NCI-H1105 treated with DMSO at 0.1 percent for 48 hours (cell line): ENCODE results near the gene TTLL7.

Experiments used
- DNase-seq: peaks from one replicate; lab custom pipeline; 2025; lab: John Stamatoyannopoulos, UW

TTLL7 gene, protein sequence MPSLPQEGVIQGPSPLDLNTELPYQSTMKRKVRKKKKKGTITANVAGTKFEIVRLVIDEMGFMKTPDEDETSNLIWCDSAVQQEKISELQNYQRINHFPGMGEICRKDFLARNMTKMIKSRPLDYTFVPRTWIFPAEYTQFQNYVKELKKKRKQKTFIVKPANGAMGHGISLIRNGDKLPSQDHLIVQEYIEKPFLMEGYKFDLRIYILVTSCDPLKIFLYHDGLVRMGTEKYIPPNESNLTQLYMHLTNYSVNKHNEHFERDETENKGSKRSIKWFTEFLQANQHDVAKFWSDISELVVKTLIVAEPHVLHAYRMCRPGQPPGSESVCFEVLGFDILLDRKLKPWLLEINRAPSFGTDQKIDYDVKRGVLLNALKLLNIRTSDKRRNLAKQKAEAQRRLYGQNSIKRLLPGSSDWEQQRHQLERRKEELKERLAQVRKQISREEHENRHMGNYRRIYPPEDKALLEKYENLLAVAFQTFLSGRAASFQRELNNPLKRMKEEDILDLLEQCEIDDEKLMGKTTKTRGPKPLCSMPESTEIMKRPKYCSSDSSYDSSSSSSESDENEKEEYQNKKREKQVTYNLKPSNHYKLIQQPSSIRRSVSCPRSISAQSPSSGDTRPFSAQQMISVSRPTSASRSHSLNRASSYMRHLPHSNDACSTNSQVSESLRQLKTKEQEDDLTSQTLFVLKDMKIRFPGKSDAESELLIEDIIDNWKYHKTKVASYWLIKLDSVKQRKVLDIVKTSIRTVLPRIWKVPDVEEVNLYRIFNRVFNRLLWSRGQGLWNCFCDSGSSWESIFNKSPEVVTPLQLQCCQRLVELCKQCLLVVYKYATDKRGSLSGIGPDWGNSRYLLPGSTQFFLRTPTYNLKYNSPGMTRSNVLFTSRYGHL

DNA sequence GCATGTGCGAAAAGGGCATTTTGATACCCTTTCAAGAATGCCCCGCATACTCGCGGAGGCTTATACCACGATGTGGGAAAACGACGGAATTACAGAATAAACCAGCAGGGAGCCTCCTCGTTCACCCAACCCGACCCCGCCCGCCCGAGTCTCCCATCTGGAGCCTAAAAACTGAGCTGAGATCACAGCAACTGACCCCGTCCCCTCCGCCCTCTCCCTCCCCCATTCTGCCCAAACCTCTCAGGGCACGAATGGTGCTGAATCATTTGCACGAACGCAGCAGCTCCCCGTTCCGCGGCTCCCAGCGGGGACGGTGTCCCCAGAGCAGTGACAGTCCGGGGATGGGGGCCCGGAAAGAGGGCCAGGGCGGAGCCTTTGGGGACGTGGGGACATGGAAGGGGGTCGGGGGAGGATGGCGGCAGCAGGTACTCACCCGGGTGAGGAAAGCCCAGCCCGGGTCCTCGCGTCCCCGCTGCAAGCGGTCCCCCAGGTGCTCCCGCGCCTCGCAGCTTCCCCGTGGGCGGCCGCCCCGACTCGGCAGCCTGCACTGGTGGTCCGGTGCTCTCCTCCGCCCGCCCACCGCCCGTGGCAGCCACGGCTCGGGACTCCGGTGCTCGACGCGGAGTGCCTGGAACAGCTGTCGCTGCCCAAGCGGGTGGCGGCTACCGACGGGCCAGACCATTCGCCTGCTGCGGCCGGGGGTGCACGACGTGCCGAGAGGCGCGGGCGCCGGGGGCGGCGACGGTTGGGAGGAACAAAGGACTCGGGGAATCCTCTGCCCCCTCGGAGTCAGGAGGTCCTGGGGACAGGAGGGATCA lies at the start of gene TTLL7:
Gene TTLL7, minus strand, starts transcription at position 635 of the 818 bp plus-strand sequence. CDS start 46,921 bp downstream, outside the sequence.
- DNase-seq, result peak; percentile 96

DNA sequence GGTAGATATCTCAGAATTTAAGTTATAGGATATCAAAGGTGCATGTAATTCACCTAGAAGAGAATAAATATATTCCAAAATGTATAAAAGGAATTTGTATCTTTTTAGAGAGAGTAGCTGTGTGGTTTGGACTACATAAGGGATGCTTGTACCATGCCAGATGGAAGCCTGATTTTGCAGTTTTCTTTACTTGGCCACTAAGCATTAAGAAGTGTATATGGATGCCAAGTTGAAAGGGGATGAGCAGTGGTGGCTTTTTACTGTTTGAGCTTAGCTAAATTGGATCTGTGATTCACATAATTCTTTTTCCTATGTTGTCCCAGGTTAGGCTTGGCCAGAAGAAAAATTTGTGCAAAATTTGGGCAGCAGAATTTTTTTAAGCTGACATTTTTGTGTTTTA lies 43.5 kb upstream of the TTLL7 start:
- DNase-seq, result no peak

DNA sequence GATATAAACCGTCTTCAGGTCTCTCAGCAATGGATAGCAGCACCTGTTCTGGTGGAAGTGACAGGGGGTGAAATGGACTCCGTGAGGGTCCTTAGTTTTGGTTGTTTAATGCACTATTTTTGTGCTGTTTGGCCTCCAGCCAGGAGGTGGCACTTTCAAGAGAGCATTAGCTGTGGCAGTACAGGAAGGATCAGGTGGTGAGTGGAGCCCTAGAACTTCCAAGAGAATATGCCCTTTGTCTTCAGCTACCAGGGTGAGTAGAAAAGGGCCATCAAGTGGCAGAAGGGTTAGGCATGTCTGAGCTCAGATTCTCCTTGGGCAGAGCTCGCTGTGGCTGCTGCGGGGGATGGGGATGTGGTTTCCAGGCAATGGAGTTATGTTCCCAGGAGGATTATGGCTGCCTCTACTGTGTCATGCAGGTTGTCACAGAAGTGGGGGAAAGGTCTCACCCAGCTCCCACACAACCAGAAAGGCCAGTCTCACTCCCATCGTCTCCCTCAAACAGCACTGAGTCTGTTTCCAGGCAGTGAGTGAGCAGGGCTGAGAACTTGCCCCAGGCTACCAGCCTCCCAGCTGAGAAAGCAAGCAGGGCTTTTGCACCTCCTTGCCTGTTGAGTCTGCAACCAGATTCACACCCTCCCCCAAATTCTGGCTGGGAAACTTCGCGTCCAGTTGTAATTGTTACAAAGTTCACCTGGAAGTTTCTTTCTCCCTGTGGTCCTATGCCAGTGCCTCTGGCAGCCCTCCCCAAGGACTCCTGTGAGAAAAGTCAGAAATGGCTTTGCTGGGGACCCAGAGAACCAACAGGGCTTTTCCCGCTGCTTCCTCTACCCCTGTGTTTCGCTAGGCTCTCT lies 39.1 kb upstream of the TTLL7 start:
- no peak for DNase-seq

DNA sequence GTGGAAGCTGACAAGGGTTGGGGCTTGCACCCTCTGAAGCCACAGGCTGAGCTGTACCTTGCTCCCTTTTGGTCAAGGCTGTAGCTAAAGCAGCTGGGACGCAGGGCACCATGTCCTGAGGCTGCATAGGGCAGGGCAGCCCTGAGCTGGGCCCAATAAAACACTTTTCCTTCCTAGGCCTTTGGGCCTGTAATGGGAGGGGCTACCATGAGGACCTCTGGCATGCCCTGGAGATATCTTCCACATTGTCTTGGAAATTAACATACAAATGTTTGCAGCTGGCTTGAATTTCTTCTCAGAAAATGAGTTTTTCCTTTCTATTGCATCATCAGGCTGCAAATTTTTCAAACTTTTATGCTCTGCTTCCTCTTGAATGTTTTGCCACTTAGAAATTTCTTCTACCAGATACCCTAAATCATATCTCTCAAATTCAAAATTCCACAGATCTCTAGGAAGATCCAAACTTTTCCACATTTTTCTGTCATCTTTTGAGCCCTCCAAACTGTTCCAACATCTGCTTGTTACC lies 32.9 kb upstream of the TTLL7 start:
- DNase-seq, result no peak

DNA sequence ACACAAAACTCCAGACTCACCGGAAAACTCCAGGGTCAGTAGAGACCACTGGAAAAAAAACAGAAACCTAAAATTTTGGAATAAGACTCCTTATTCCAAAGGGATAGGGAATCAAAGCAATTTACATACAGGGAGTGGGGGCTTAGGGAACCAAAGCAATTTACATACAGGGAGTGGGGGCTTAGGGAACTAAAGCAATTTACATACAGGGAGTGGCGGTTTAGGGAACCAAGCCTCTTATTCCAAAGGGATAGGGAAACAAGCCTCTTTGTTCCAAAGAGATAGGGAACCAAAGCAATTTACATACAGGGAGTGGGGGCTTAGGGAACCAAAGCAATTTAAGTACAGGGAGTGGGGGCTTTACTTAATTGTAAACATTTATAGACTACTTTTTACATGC lies 28.4 kb upstream of the TTLL7 start:
- DNase-seq, result no peak

DNA sequence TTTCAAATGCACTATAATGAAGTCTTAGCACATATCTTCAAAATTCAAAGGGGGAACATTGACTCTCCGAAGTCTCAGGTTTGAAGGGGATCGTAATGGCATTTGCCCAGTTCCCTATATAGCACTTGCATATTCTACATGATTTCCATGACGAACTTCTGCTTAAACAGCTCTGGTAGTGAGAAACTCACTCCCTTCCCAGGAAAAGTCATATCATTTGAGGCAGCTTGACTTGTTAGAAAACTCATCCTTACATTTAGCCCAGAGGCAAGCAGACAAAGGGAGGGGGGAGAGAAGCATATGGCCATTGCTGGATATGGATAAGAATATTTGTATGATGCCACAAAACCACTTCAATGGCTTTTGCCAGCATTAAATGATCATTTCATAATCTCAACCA lies 27.0 kb upstream of the TTLL7 start:
- no peak for DNase-seq

DNA sequence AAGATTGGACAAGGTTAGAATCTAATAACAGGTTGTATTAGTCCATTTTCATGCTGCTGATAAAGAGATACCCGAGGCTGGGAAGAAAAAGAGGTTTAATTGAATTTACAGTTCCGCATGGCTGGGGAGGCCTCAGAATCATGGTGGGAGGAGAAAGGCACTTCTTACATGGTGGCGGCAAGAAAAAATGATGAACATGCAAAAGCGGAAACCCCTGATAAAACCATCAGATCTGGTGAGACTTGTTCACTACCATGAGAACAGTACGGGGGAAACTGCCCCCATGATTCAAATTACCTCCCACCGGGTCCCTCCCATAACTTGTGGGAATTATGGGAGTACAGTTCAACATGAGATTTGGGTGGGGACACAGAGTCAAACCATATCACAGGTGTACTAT lies 22.9 kb upstream of the TTLL7 start:
- DNase-seq, result no peak

DNA sequence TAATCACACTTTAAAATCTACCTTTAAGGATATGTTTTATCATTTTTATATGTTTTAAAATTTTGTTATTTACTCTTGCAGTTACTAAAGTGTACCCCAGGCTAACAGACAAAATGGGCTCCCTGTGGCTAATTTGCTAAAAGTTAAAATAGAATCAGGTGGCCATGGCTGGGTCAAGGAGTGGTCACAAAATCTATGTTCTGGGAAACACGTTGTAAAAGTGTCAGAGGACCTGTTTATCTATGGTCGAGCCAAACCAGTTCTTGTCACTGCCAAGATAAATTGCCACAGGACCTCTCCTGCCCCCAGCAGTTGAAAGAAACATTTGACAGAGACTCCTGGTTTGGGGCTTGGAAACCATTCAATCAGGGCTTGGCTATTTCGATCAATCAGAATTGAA lies 21.2 kb upstream of the TTLL7 start:
- DNase-seq, result no peak

DNA sequence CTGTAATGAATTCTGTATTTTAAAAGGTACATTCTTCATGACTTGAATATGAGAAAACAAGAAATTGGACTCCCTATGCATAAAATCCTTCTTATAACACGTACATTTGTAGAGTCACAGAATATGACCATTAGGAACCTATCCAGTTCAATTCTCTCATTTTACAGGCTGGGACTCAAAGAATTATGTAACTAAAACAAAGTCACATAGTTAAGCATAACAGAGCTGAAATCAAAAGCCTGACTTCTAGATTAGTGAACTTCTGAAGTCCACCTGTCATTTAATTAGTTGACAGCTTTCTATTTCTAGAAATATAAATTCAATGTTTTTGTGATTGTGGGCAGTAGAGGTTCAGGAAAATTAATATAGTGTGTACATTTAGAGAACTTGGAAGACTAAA lies 20.3 kb upstream of the TTLL7 start:
- DNase-seq, result no peak

DNA sequence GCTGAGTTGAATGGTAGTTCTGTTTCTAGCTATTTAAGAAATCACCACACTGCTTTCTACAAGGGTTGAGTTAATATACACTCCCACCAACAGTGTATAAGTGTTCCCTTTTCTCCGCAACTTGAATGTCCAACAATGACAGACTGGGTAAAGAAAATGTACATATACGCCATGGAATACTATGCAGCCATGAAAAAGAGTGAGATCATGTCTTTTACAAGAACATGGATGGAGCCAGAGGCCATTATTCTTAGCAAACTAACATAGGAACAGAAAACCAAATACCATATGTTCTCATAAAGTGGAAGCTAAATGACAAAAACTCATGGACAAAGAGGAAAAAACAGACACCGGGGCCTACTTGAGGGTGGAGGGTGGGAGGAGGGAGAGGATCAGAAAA lies 14.8 kb upstream of the TTLL7 start:
- no peak for DNase-seq

DNA sequence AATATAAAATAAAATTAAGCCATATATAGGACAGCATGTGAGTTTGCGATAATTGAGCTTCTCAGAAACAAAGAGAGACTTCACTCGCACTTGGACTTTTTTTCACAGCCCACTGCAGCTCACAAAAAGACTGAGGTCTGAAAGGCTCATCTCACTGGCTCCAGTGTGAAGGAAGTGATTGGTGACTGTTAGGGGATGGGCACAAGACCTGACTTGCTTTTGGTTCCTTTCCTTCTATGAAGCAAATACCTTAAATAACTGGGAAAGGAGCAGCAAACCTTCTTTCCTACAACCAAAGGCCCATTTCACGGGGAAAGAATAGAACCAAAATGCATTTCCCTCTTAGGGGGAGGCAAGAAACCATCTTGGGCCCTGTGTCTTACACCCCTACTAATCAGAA lies 13.1 kb upstream of the TTLL7 start:
- DNase-seq, result no peak

DNA sequence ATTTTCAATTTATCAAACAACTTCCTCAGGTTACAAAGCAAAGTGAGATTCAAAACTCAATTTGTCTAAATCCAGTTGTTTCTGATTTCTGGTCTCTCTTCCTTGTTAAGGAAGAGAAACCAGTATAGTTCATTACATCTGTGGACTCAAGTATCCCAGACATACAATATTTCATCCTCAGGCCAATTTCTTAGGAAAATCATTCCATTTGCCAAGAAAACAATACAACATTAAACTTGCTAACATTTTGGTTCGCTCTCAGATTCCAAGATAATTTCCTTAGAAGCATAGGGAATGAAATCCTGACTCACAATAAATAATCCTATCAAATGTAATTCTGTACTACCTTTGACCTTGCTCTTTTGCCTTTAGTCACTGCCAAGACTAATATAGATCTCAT lies 11.2 kb upstream of the TTLL7 start:
- DNase-seq, result no peak

DNA sequence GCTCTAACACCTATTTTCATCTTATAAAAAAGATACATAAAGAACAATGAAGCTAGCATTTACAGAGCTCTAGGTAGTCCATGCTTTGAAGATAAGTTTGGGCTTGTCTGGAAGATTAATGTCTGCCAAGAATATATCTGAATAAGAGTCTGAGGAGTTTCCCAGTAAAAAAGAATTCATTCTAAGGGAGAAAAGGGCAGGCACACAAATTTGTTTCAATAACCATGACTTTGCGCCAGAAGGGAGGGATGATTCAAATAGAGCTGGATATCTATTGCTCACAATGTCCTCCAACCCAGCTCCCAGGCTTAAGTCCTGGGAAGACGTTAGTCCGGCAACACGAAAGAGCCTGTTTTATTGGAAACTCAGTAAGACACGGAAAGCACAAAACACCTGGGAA lies 9.7 kb upstream of the TTLL7 start:
- no peak for DNase-seq

DNA sequence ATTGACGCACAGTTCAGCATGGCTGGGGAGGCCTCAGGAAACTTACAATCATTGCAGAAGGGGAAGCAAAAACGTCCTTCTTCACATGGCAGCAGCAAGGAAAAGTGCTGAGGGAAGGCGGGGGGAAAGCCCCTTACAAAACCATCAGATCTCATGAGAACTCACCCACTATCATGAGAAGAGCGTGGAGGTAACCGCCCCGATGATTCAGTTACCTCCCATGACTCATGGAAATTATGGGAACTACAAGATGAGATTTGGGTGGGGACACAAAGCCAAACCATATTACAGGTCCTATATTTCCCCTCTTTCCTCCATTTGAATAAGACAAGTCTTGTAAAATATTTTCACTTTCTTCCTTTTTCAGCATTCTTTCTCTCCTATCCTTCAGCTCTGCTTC lies 7.7 kb upstream of the TTLL7 start:
- no peak for DNase-seq

DNA sequence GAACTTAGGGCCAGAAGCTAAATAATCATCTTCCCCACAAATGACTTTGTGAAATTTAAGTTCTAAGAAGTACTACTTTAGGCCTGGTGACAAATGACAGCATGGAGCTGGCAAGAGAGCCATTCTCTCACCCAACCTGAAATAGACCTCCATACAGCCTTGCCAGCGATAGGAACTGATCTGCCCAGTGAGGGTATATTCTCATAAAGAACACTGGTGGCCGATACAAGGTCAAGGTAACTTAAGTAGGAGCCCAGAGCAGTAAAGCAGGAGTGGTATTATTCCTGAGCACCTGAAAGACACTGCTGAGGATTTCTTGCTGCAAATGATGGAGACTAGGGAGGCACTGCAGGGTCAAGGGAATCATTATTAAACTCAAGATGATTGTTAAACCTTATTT lies 2.6 kb upstream of the TTLL7 start:
- DNase-seq, result no peak

DNA sequence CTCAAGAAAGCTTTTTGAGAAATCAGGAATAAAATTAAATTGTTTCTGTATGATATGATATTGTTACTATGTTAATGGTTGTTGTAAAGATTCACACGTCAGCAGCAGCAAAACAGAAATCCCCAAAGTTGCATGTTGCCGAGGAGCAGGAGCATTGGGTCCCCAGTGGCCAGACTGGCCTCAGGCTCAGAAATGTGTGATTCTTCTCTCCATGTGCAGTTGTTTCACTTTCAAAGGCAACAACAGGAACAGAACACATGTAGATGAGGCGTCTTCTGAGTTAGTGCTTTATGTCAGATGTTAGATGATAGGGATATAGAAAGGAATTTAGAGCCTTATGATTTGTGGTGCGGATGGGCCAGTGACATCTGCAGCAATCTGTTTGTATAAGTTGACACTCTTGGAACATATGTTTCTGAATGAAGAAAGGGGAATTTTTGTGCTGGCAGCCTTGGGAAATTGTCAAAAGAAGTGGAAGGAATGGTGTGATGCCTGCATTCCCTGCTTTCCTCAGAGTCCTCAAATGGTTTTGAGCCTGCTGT lies 2.1 kb upstream of the TTLL7 start:
- DNase-seq, result no peak

DNA sequence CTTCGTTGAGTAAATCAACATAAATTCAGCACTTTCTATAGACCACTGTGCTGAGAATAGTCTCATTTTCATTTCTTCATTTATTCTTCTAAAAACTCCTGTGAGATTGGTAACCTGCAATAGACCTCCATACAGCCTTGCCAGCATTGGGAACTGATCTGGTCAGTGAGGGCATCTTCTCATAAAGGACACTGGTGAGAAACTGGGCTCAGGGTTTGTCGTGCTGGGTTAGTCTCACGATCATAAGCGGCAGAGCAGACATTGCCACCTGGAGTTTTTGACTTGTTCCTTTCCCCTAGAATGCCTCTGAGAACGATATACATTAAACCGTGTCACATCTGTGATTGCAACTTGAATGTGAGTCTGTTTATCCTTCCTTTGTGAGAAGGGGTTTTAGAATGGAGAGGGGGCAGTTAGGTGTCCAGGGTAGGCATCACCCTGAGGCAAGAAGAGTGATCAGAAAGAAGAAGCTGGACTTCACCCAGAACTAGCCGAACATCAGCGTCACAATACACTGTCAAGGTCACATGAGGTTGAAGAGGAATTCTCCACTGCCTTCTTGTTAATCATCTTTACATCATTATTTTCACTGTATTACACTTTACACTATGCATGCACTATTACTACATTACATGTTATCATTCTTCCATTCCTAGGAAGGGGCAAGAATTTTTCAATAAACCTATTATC lies 1.4 kb upstream of the TTLL7 start:
- DNase-seq, result no peak

DNA sequence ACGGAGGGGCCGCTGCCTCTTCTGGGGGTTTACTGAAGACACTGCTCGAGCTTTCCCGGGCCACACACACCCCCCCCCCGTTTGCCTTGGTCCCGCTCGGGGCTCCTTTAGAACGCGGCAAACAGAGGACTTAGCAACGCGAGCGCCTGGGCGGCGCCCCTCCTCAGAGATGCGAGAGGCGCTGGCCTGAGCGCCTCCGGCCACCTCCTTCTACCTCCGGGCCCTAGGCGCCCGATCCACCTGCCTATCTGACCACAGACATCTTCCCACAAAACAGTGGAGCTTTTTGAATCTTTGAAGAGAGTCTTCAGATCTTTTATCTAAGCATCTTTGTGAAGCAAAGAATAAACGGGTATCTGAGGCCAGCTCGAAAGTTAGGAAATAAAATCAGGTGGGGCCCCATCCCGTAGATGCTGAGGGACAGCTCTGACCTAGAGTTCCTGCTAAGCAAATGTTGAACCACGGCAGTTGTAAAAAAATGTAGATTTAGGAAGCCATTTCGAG lies 436 bp upstream of the TTLL7 start:
- DNase-seq, result peak; percentile 96

DNA sequence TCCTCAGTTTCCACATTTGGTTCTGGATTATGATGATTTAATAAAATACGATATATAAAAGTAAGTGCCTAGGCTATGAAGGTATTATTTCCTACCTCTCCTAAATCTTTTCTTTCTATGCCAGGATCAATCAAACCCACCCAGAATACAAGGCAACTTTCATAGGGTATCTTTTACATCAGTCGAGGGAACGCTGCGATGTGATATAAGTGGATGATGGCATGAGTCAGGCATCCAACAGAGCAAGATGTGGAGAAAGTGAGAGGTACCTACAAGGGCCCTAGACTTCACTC lies 781 bp downstream of the TTLL7 start:
- no peak for DNase-seq

DNA sequence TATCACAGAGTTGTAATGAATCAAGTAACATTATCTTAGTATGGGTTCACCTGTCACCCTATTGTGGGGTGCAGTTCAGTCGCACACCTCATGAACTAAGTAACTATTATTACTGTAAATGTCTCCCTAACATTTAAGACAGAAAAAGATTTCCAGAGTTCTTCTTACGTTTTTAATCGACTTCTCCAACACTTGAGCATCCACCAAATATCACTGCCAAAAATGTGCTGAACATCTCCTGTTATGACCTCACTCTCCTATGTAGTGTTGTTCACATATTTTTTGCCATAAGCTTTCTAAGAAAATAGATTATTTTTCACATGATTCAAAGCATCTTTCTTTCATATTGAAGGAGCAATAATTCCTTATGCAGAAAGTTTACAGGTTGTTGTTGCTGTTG lies 1.3 kb downstream of the TTLL7 start:
- no peak for DNase-seq
